HG03575 (cell line): ENCODE results near the gene SERPINA1.
"Not testable (repeated sequence)": the region's sequence is repeated elsewhere in the genome, so short reads cannot be mapped to it uniquely, and the experiment has no call there.

ENCODE experiments used
- ATAC-seq: cut with Tn5 transposase; IDR thresholded peaks from one replicate; pipeline ENCODE4 v1.9.1; 2021; ENCODE audit not compliant: unreplicated experiment, insufficient number of reproducible peaks, low FRiP score; ENCODE audit errors: extremely low read depth

Gene SERPINA1

GRCh38 chr14:94388384-94389103, at the start of gene SERPINA1:
SERPINA1 (minus strand) TSS chr14:94388602; CDS start chr14:94383237, 5,365 bp downstream.
- ATAC-seq = no peak

GRCh38 chr14:94428610-94429009, 40.2 kb upstream of the SERPINA1 start:
- ATAC-seq = no peak

- ATAC-seq = no peak
Measured at GRCh38 chr14:94427016-94427613, 38.7 kb upstream of the SERPINA1 start.

GRCh38 chr14:94426526-94426925, 38.1 kb upstream of the SERPINA1 start:
- ATAC-seq = no peak

- ATAC-seq = no peak
Measured at GRCh38 chr14:94424371-94424770, 36.0 kb upstream of the SERPINA1 start.

GRCh38 chr14:94423453-94424056, 35.2 kb upstream of the SERPINA1 start:
- ATAC-seq = no peak

GRCh38 chr14:94421316-94421715, 32.9 kb upstream of the SERPINA1 start:
- no peak for ATAC-seq

- ATAC-seq = not testable (repeated sequence)
Measured at GRCh38 chr14:94417497-94418205, 29.2 kb upstream of the SERPINA1 start.

- no peak for ATAC-seq
Measured at GRCh38 chr14:94412671-94413638, 24.6 kb upstream of the SERPINA1 start.

GRCh38 chr14:94411638-94412037, 23.2 kb upstream of the SERPINA1 start:
- no peak for ATAC-seq

GRCh38 chr14:94409430-94409829, 21.0 kb upstream of the SERPINA1 start:
- not testable (repeated sequence) for ATAC-seq

GRCh38 chr14:94408546-94409095, 20.2 kb upstream of the SERPINA1 start:
- no peak for ATAC-seq

- ATAC-seq = no peak
Measured at GRCh38 chr14:94407906-94408305, 19.5 kb upstream of the SERPINA1 start.

- no peak for ATAC-seq
Measured at GRCh38 chr14:94406910-94407309, 18.5 kb upstream of the SERPINA1 start.

- ATAC-seq = no peak
Measured at GRCh38 chr14:94405486-94405885, 17.1 kb upstream of the SERPINA1 start.

GRCh38 chr14:94404561-94404960, 16.2 kb upstream of the SERPINA1 start:
- no peak for ATAC-seq

GRCh38 chr14:94403312-94403932, 15.0 kb upstream of the SERPINA1 start:
- no peak for ATAC-seq

- ATAC-seq = no peak
Measured at GRCh38 chr14:94401083-94401482, 12.7 kb upstream of the SERPINA1 start.
